WERI-Rb-1 (cell line): ENCODE measurements around the gene TNIP1.

Experiments used
- DNase-seq: peaks from one replicate; pipeline ENCODE4 v3.0.0-alpha.2; 2020
- H3K27ac ChIP-seq: fragments of 250-450 bp; sonication (Bioruptor Pico); 2 replicates; pipeline ENCODE4 v1.5.1; 2020; ENCODE audit warnings: mild to moderate bottlenecking, moderate library complexity
- H3K27me3 ChIP-seq: fragments of 250-450 bp; sonication (Bioruptor Pico); 2 replicates; pipeline ENCODE4 v1.5.1; 2021; ENCODE audit warnings: mild to moderate bottlenecking, low read depth, moderate library complexity; ENCODE audit not compliant: insufficient read depth, severe bottlenecking
- H3K36me3 ChIP-seq: fragments of 250-450 bp; sonication (Bioruptor Pico); 2 replicates; pipeline ENCODE4 v1.5.1; 2020; ENCODE audit warnings: mild to moderate bottlenecking, moderate library complexity
- H3K4me3 ChIP-seq: 2 replicates; pipeline ENCODE4 v1.5.1; 2011; ENCODE audit warnings: low read depth, mild to moderate bottlenecking, control low read depth, low read length
- H3K9me3 ChIP-seq: fragments of 250-450 bp; sonication (Bioruptor Pico); 2 replicates; pipeline ENCODE4 v1.5.1; 2021; ENCODE audit warnings: mild to moderate bottlenecking, moderate library complexity; ENCODE audit not compliant: severe bottlenecking
- TF ChIP-seq, protein P1 (sequence below): IDR thresholded peaks from 2 replicates; pipeline ENCODE4 v1.5.1; 2011; ENCODE audit warnings: low read depth, mild to moderate bottlenecking, control low read depth, inconsistent platforms, low read length

Gene TNIP1

DNA sequence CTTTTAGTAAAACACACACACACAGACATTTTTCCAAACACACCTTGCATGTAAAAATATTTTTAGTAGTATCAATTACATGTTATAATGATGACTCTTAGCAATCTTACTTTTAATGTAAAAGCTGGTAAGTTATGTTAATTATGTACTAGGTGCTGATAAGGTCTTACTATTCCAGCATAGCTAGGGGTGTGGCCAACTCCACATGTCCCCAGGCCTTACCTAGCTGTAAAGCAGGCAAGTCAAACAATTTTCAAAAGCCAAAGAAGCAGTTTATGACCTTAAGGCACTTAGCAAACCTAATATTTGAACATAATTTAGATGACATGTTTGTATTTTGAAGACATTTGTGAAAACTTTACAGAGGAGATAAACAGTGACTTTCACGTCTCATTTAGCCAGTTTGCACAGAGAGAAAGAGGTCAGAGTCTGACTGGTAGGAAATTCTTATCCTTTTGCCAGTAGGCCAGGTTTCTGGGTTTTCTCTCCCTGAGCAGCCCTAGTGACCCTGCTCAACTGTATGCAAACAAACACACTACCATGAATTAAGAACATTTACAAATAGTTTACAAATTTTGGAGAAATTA lies 86.9 kb downstream of the TNIP1 start:
- no peak for DNase-seq
- Histone ChIP-seq H3K27ac (no peak overlapping the region), H3K27me3 (no peaks in the 10 kb centered on the region), H3K4me3 (no peak overlapping the region), H3K36me3 (no peaks in the 10 kb centered on the region), H3K9me3 (peaks cover 2% of the 10 kb centered on the region)
- TF ChIP-seq, protein P1, sequence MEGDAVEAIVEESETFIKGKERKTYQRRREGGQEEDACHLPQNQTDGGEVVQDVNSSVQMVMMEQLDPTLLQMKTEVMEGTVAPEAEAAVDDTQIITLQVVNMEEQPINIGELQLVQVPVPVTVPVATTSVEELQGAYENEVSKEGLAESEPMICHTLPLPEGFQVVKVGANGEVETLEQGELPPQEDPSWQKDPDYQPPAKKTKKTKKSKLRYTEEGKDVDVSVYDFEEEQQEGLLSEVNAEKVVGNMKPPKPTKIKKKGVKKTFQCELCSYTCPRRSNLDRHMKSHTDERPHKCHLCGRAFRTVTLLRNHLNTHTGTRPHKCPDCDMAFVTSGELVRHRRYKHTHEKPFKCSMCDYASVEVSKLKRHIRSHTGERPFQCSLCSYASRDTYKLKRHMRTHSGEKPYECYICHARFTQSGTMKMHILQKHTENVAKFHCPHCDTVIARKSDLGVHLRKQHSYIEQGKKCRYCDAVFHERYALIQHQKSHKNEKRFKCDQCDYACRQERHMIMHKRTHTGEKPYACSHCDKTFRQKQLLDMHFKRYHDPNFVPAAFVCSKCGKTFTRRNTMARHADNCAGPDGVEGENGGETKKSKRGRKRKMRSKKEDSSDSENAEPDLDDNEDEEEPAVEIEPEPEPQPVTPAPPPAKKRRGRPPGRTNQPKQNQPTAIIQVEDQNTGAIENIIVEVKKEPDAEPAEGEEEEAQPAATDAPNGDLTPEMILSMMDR: no peak

DNA sequence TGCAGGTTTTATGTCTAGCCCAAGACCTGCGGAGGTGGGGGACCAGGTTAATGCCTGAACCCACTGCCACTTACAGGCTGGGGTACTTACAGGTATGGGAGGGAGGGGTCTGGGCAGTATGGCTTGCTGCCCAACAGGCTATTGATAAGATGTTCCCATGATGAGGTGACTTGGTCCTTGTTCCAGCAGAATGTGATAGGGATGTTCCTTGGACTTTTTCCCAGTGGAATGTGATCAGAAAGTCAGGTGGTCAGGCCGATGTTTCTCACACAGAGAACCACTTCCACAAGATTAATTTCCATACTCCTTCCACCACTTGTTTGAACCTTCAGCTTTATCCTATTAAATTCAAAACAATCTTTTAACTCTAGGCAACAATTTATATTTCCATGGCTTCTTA lies 87.4 kb downstream of the TNIP1 start:
- Histone ChIP-seq H3K4me3 (no peak overlapping the region), H3K36me3 (no peaks in the 10 kb centered on the region), H3K27ac (no peak overlapping the region), H3K9me3 (peaks cover 2% of the 10 kb centered on the region), H3K27me3 (no peaks in the 10 kb centered on the region)
- TF ChIP-seq, protein P1: no peak
- no peak for DNase-seq

DNA sequence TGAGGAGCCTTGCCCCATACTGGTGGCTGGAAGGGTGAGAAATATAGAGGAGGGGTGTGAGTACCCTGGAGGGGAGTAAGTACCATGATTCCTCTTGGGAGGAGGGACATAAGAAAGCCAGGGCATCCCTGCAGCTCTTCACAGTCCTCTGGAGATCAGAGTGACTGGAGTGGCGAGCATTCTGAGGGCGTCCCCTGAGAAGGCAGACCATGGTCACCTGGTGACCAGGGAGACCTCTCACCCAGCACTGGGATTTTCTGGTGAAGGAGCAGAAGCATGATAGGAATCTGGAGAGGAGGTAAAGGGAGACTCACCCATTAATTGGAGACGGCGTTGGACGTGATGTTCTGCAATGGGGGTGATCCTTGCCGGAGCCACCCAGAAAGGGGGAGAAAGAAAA lies 88.1 kb downstream of the TNIP1 start:
- H3K27ac ChIP-seq: no peak overlapping the region
- peaks cover 2% of the 10 kb centered on the region for H3K9me3 ChIP-seq
- DNase-seq: no peak
- H3K36me3 ChIP-seq: no peaks in the 10 kb centered on the region
- no peak overlapping the region for H3K4me3 ChIP-seq
- TF ChIP-seq, protein P1: no peak
- H3K27me3 ChIP-seq: no peaks in the 10 kb centered on the region

DNA sequence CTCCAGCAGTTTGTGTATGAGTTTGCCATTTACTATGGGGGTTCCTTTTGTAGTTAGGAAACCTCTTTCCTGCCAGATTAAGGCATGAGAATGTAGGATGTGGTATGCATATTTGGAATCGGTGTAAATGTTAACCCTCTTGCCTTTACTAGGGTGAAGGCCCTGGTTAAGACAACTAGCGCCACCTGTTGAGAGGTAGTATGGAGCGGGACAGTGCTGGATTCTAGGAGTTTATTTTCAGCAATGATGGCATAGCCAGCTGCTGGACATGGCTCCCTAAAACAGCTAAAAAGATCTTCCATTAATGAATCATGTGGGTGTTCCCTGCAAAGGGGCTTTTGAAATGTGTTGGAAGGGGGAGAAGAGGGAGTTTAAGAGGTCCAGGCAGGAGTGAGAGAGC lies 91.1 kb downstream of the TNIP1 start:
- H3K27ac ChIP-seq: no peak overlapping the region
- peaks cover 2% of the 10 kb centered on the region for H3K9me3 ChIP-seq
- no peaks in the 10 kb centered on the region for H3K36me3 ChIP-seq
- H3K27me3 ChIP-seq: no peaks in the 10 kb centered on the region
- peak; percentile 32 for DNase-seq
- no peak overlapping the region for H3K4me3 ChIP-seq
- TF ChIP-seq, protein P1: peak; percentile 58

DNA sequence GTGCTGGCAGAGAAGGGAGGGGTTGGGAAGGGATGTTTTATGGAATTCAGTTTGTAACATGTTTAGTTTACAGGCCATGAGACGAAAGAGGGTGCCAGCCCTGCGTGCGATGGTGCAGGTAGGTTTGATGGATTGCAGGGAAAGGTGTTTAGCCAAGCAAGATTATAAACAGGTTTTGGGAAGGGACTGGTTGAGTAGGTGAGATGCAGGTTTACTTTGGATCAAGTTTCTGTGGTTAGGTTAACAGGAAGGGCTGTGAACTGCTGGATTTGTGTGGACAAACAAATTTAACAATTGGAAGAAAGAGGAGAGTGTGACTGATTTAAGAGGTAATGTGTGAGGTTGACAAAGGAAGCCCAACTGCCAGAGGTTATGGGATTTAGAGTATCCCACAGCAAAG lies 93.1 kb downstream of the TNIP1 start:
- no peaks in the 10 kb centered on the region for H3K27me3 ChIP-seq
- TF ChIP-seq, protein P1: no peak
- H3K4me3 ChIP-seq: no peak overlapping the region
- H3K27ac ChIP-seq: no peak overlapping the region
- no peaks in the 10 kb centered on the region for H3K36me3 ChIP-seq
- no peak for DNase-seq
- H3K9me3 ChIP-seq: peaks cover 1% of the 10 kb centered on the region
